GM11168 (cell line): ENCODE data around the gene CFAP99.

Experiments used
- in situ Hi-C: fragments of 300-500 bp; cut with MboI; formaldehyde crosslinking; loops from one replicate; pipeline ENCODE4 v1.12.0; 2022; ENCODE audit warnings: low sequenced_read_pairs; ENCODE audit not compliant: unreplicated experiment

Gene CFAP99

GRCh38 chr4:2443956-2444740 lies 25.4 kb downstream of the CFAP99 start:
- in situ Hi-C loops = no loop called here

- in situ Hi-C loops = no loop called here
These were observed 26.4 kb downstream of the CFAP99 start for GRCh38 chr4:2445130-2445529.

GRCh38 chr4:2445571-2445970 lies 26.8 kb downstream of the CFAP99 start:
- in situ Hi-C loops = no loop called here

- in situ Hi-C loops = no loop called here
These were observed 28.2 kb downstream of the CFAP99 start for GRCh38 chr4:2446656-2447564.

GRCh38 chr4:2448589-2448988 lies 29.8 kb downstream of the CFAP99 start:
- in situ Hi-C loops = no loop called here

GRCh38 chr4:2449051-2449450 lies 30.3 kb downstream of the CFAP99 start:
- in situ Hi-C loops = no loop called here

- in situ Hi-C loops = no loop called here
These were observed 31.0 kb downstream of the CFAP99 start for GRCh38 chr4:2449511-2450392.

GRCh38 chr4:2450394-2451035 lies 31.8 kb downstream of the CFAP99 start:
- in situ Hi-C loops = no loop called here

- in situ Hi-C loops = no loop called here
These were observed 32.3 kb downstream of the CFAP99 start for GRCh38 chr4:2451036-2451520.

GRCh38 chr4:2451821-2452785 lies 33.3 kb downstream of the CFAP99 start:
- in situ Hi-C loops = no loop called here

- in situ Hi-C loops = no loop called here
These were observed 38.9 kb downstream of the CFAP99 start for GRCh38 chr4:2457481-2458295.

GRCh38 chr4:2458546-2459491 lies 40.1 kb downstream of the CFAP99 start:
- in situ Hi-C loops = no loop called here

- in situ Hi-C loops = no loop called here
These were observed 41.0 kb downstream of the CFAP99 start for GRCh38 chr4:2459589-2460349.

- in situ Hi-C loops = no loop called here
These were observed 42.6 kb downstream of the CFAP99 start for GRCh38 chr4:2461246-2461960.

GRCh38 chr4:2462218-2462991 lies 43.6 kb downstream of the CFAP99 start:
- in situ Hi-C loops = no loop called here
